HUES6 (cell line): ENCODE measurements around the gene RHBDL1.

ENCODE experiments used
- H3K27ac ChIP-seq: 2 replicates; pipeline ENCODE4 v1.7.0; 2013; ENCODE audit warnings: low read depth, mild to moderate bottlenecking, low read length, inconsistent platforms
- H3K27me3 ChIP-seq: 2 replicates; pipeline ENCODE4 v1.6.1; 2013; ENCODE audit warnings: low read length; ENCODE audit not compliant: control insufficient read depth, insufficient read depth
- H3K36me3 ChIP-seq: 2 replicates; pipeline ENCODE4 v1.6.1; 2013; ENCODE audit warnings: low read length; ENCODE audit not compliant: control insufficient read depth, insufficient read depth
- H3K4me1 ChIP-seq: 2 replicates; pipeline ENCODE4 v1.6.1; 2013; ENCODE audit warnings: low read length; ENCODE audit not compliant: control insufficient read depth, insufficient read depth
- H3K4me3 ChIP-seq: 2 replicates; pipeline ENCODE4 v1.5.1; 2013; ENCODE audit warnings: low read depth, low read length
- H3K9ac ChIP-seq: one replicate; pipeline ENCODE4 v1.6.1; 2013; ENCODE audit warnings: mild to moderate bottlenecking, low read length
- H3K9me3 ChIP-seq: 2 replicates; pipeline ENCODE4 v1.6.1; 2013; ENCODE audit warnings: low read depth, low read length; ENCODE audit not compliant: control insufficient read depth, insufficient read depth

Gene RHBDL1

GRCh38 chr16:670485-671352 lies 4.8 kb upstream of the RHBDL1 start:
- Histone ChIP-seq H3K4me3 (no peak overlapping the region), H3K36me3 (peaks cover 54% of the 10 kb centered on the region), H3K4me1 (peaks cover 18% of the 10 kb centered on the region), H3K27me3 (no peaks in the 10 kb centered on the region), H3K9ac (no peak overlapping the region), H3K9me3 (no peaks in the 10 kb centered on the region), H3K27ac (no peak overlapping the region)

GRCh38 chr16:671353-672131 lies 3.9 kb upstream of the RHBDL1 start:
- peaks cover 19% of the 10 kb centered on the region for H3K4me1 ChIP-seq
- peaks cover 54% of the 10 kb centered on the region for H3K36me3 ChIP-seq
- H3K27ac ChIP-seq: no peak overlapping the region
- H3K4me3 ChIP-seq: no peak overlapping the region
- H3K9me3 ChIP-seq: no peaks in the 10 kb centered on the region
- H3K9ac ChIP-seq: no peak overlapping the region
- no peaks in the 10 kb centered on the region for H3K27me3 ChIP-seq

- H3K9me3 ChIP-seq: no peaks in the 10 kb centered on the region
- H3K4me1 ChIP-seq: peaks cover 28% of the 10 kb centered on the region
- no peak overlapping the region for H3K9ac ChIP-seq
- no peaks in the 10 kb centered on the region for H3K27me3 ChIP-seq
- H3K27ac ChIP-seq: no peak overlapping the region
- peaks cover 54% of the 10 kb centered on the region for H3K36me3 ChIP-seq
- no peak overlapping the region for H3K4me3 ChIP-seq
These were observed 3.1 kb upstream of the RHBDL1 start for GRCh38 chr16:672371-672770.

- H3K27ac ChIP-seq: no peak overlapping the region
- H3K27me3 ChIP-seq: no peaks in the 10 kb centered on the region
- no peak overlapping the region for H3K4me3 ChIP-seq
- peaks cover 54% of the 10 kb centered on the region for H3K36me3 ChIP-seq
- H3K9ac ChIP-seq: no peak overlapping the region
- H3K9me3 ChIP-seq: no peaks in the 10 kb centered on the region
- peaks cover 32% of the 10 kb centered on the region for H3K4me1 ChIP-seq
These were observed 2.6 kb upstream of the RHBDL1 start for GRCh38 chr16:672851-673250.

- Histone ChIP-seq H3K4me3 (no peak overlapping the region), H3K27ac (no peak overlapping the region), H3K36me3 (peaks cover 54% of the 10 kb centered on the region), H3K9ac (no peak overlapping the region), H3K27me3 (no peaks in the 10 kb centered on the region), H3K9me3 (no peaks in the 10 kb centered on the region), H3K4me1 (peaks cover 34% of the 10 kb centered on the region)
These were observed 2.0 kb upstream of the RHBDL1 start for GRCh38 chr16:673399-673991.

GRCh38 chr16:674214-674881 lies 1.1 kb upstream of the RHBDL1 start:
- H3K4me3 ChIP-seq: peak overlapping the region; percentile 79
- H3K27ac ChIP-seq: no peak overlapping the region
- peaks cover 49% of the 10 kb centered on the region for H3K36me3 ChIP-seq
- no peak overlapping the region for H3K9ac ChIP-seq
- no peaks in the 10 kb centered on the region for H3K9me3 ChIP-seq
- H3K27me3 ChIP-seq: no peaks in the 10 kb centered on the region
- H3K4me1 ChIP-seq: peaks cover 32% of the 10 kb centered on the region

GRCh38 chr16:675884-676564 lies 553 bp downstream of the RHBDL1 start:
- H3K9me3 ChIP-seq: no peaks in the 10 kb centered on the region
- H3K36me3 ChIP-seq: peaks cover 32% of the 10 kb centered on the region
- no peaks in the 10 kb centered on the region for H3K27me3 ChIP-seq
- peaks cover 34% of the 10 kb centered on the region for H3K4me1 ChIP-seq
- H3K4me3 ChIP-seq: peak overlapping the region; percentile 79
- H3K9ac ChIP-seq: no peak overlapping the region
- no peak overlapping the region for H3K27ac ChIP-seq

GRCh38 chr16:676565-676902 lies 1.1 kb downstream of the RHBDL1 start:
- Histone ChIP-seq H3K9ac (no peak overlapping the region), H3K36me3 (peaks cover 32% of the 10 kb centered on the region), H3K27ac (no peak overlapping the region), H3K4me1 (peaks cover 38% of the 10 kb centered on the region), H3K9me3 (no peaks in the 10 kb centered on the region), H3K27me3 (no peaks in the 10 kb centered on the region), H3K4me3 (0 out of 2 replicates have a peak overlapping the region, but pooled peaks have one; percentile 20)

- Histone ChIP-seq H3K27ac (no peak overlapping the region), H3K4me1 (peaks cover 42% of the 10 kb centered on the region), H3K9me3 (no peaks in the 10 kb centered on the region), H3K9ac (no peak overlapping the region), H3K27me3 (no peaks in the 10 kb centered on the region), H3K4me3 (peak overlapping the region; percentile 20), H3K36me3 (peaks cover 32% of the 10 kb centered on the region)
These were observed 1.4 kb downstream of the RHBDL1 start for GRCh38 chr16:676913-677312.

GRCh38 chr16:677316-678190 lies 2.1 kb downstream of the RHBDL1 start:
- Histone ChIP-seq H3K27ac (no peak overlapping the region), H3K4me1 (peaks cover 42% of the 10 kb centered on the region)

More at GRCh38 chr16:677316-678190, 2.1 kb downstream of the RHBDL1 start:
- Histone ChIP-seq H3K27me3 (no peaks in the 10 kb centered on the region), H3K9me3 (no peaks in the 10 kb centered on the region), H3K36me3 (peaks cover 32% of the 10 kb centered on the region), H3K4me3 (peak overlapping the region; percentile 20), H3K9ac (no peak overlapping the region)
